Heart left ventricle (tissue), 13 donors: Measurements from ENCODE around the gene S100A13.
"Not testable (repeated sequence)": the region's sequence is repeated elsewhere in the genome, so short reads cannot be mapped to it uniquely, and the experiment has no call there.

Experiments
- CTCF ChIP-seq, 12 donors: fragments of 200-600 bp; sonication (generic) in 4 of 12; IDR thresholded peaks; one replicate each; pipeline versions ENCODE4 v1.5.0 to v1.8.0; 2018 to 2022; ENCODE audit warnings: antibody characterized with exemption in 12 of 12, mild to moderate bottlenecking in 5 of 12
- POLR2A ChIP-seq, 2 donors: fragments of 450-650 bp; IDR thresholded peaks; one replicate each; pipeline ENCODE4 v1.6.1; 2017; ENCODE audit warnings: antibody characterized with exemption in 2 of 2, mild to moderate bottlenecking in 2 of 2, moderate library complexity in 2 of 2
- donor health status: ischemic (EF 13 %, LVEDD 7.1; RV severe dilation, severe dysfunction).
- donor health status: DM: no; HTN: yes; CAD: no.
- donor health status: DM: no; HTN: no; CAD: no.
- donor health status: ischemic (EF 25% LVEDD 6.9; RV normal size, moderate dysfunction).
- donor health status: ischemic (EF 25% LVEDD 5.7; RV mildly dilated, moderate dysfunction).
- donor health status: ischemic (EF 35%, LVEDD 5.7; RV mildly dilated, moderate dysfunction).
- donor health status: nonischemic (EF 11% LVEDD 7.7; RV severe dilation, severe dysfunction).
- donor health status: DM: yes; HTN: yes; CAD: no.
- donor health status: PGD.
- donor health status: ischemic (EF 29% LVEDD 5.4; RV normal size, mild dysfunction).
- donor health status: nonischemic (EF 23%, LVEDD 6.1; RV moderate dilation, normal function).

- TF ChIP-seq CTCF, POLR2A (IDR thresholded peaks at IDR 0.05): not testable (repeated sequence)
Observed at GRCh38 chr1:153575497-153575896, 51.8 kb downstream of the S100A13 start.
